ENCODE measurements around the gene PRDX4.

DNA sequence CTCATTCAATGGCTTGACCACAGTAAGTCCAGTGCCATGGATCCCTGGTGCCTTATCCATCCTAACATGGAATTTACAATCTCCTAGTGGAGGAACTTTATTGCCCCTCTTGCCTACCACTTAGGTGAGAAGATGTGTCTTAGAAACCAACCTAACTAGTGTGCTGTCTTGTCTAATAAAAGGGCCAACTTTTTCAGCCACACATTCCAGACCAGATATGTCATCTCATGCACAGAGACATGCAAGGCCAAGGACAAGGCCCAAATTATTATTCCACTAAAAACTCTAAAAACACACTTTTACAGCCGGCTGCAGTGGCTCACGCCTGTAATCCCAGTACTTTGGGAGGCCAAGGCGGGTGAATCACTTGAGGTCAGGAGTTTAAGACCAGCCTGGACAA lies 10.6 kb upstream of the PRDX4 start:
- TF ChIP-seq CTCF (IDR thresholded peaks at IDR 0.05) (no peak), POLR2A (IDR thresholded peaks at IDR 0.05) (no peak), EP300 (IDR thresholded peaks at IDR 0.05) (no peak), POLR2AphosphoS5 (IDR thresholded peaks at IDR 0.05) (no peak)

All from upper lobe of left lung (tissue), 4 donors.